SU-DHL-6 (cell line): Measurements from ENCODE around the gene SERPINA3.

Experiments
- H2AFZ ChIP-seq: fragments of 200-600 bp; sonication (generic); 2 replicates; pipeline ENCODE4 v1.6.1; 2014; ENCODE audit warnings: low read depth, mild to moderate bottlenecking, moderate library complexity, mixed read lengths, antibody characterized with exemption, low read length; ENCODE audit not compliant: severe bottlenecking
- H3F3A ChIP-seq: fragments of 200-600 bp; shearing (Covaris generic); 2 replicates; pipeline ENCODE4 v1.6.0; 2016; ENCODE audit warnings: antibody characterized with exemption, mild to moderate bottlenecking; ENCODE audit not compliant: insufficient read depth
- H3K27ac ChIP-seq: fragments of 200-600 bp; sonication (generic); 2 replicates; pipeline ENCODE4 v1.5.1; 2016; ENCODE audit warnings: low read depth, mild to moderate bottlenecking, low read length, moderate library complexity, mixed read lengths
- H3K27me3 ChIP-seq: fragments of 200-600 bp; sonication (generic), shearing (Covaris generic); 2 replicates; pipeline ENCODE4 v1.6.0; 2014; ENCODE audit warnings: mild to moderate bottlenecking, low read length
- H3K36me3 ChIP-seq: fragments of 200-600 bp; sonication (generic); 2 replicates; pipeline ENCODE4 v1.6.1; 2014; ENCODE audit warnings: mild to moderate bottlenecking, low read length, mixed read lengths
- H3K4me2 ChIP-seq: fragments of 300-600, 200-600 bp; shearing (Covaris generic), sonication (generic); 2 replicates; pipeline ENCODE4 v1.6.0; 2014; ENCODE audit warnings: low read length, low read depth, mild to moderate bottlenecking; ENCODE audit not compliant: poor library complexity, severe bottlenecking
- H3K4me3 ChIP-seq: fragments of 200-600 bp; sonication (generic); 2 replicates; pipeline ENCODE4 v1.5.1; 2014; ENCODE audit warnings: antibody characterized with exemption, low read length, mild to moderate bottlenecking, mixed read lengths; ENCODE audit not compliant: insufficient read depth, poor library complexity, severe bottlenecking
- H3K79me2 ChIP-seq: fragments of 200-600 bp; sonication (generic); 2 replicates; pipeline ENCODE4 v1.6.1; 2014; ENCODE audit warnings: mild to moderate bottlenecking, low read length, moderate library complexity; ENCODE audit not compliant: insufficient read depth
- H3K9ac ChIP-seq: fragments of 200-600 bp; sonication (generic); 2 replicates; pipeline ENCODE4 v1.7.0; 2014; ENCODE audit warnings: mild to moderate bottlenecking, low read length
- H3K9me2 ChIP-seq: fragments of 200-600 bp; sonication (generic); replicated peaks from 2 replicates; pipeline ENCODE4 v1.6.1; 2014; ENCODE audit warnings: low read length; ENCODE audit not compliant: insufficient read depth
- H3K9me3 ChIP-seq: fragments of 200-600 bp; sonication (generic); 2 replicates; pipeline ENCODE4 v1.6.1; 2014; ENCODE audit warnings: low read length, mixed read lengths; ENCODE audit not compliant: insufficient read depth
- H4K20me1 ChIP-seq: fragments of 200-600 bp; sonication (generic); 2 replicates; pipeline ENCODE4 v1.6.1; 2014; ENCODE audit warnings: low read depth, mild to moderate bottlenecking, antibody characterized with exemption, low read length, moderate library complexity, mixed read lengths
- EZH2phosphoT487 ChIP-seq: fragments of 200-600 bp; sonication (generic), shearing (Covaris generic); conservative IDR thresholded peaks from 2 replicates; pipeline ENCODE4 v1.6.1; 2018; ENCODE audit warnings: mild to moderate bottlenecking, antibody characterized with exemption, low read length, moderate library complexity, mixed read lengths
- TF ChIP-seq, protein P1 (sequence below): fragments of 200-600 bp; sonication (generic); IDR thresholded peaks from one replicate; pipeline ENCODE4 v1.5.1; 2017; ENCODE audit warnings: antibody characterized with exemption, mild to moderate bottlenecking, low read length, moderate library complexity; ENCODE audit not compliant: insufficient read depth, poor library complexity, severe bottlenecking

Gene SERPINA3

DNA sequence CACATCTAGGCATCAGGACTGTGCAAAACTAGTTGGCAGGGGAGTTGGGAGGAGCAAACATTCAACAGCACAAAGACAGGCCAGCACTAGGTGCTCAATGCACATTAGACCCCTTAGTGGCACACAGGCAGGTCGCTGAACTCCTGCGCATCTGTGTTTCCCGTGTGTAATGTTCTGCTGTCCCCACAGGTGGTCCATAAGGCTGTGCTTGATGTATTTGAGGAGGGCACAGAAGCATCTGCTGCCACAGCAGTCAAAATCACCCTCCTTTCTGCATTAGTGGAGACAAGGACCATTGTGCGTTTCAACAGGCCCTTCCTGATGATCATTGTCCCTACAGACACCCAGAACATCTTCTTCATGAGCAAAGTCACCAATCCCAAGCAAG, 11.2 kb downstream of the SERPINA3 start:
- H3K9me3 ChIP-seq, result peaks cover 5% of the 10 kb centered on the region; the same call in 1 of the 2 replicates
- no peaks in the 10 kb centered on the region for H3K36me3 ChIP-seq
- H2AFZ ChIP-seq, result no peak overlapping the region
- TF ChIP-seq, protein P1, sequence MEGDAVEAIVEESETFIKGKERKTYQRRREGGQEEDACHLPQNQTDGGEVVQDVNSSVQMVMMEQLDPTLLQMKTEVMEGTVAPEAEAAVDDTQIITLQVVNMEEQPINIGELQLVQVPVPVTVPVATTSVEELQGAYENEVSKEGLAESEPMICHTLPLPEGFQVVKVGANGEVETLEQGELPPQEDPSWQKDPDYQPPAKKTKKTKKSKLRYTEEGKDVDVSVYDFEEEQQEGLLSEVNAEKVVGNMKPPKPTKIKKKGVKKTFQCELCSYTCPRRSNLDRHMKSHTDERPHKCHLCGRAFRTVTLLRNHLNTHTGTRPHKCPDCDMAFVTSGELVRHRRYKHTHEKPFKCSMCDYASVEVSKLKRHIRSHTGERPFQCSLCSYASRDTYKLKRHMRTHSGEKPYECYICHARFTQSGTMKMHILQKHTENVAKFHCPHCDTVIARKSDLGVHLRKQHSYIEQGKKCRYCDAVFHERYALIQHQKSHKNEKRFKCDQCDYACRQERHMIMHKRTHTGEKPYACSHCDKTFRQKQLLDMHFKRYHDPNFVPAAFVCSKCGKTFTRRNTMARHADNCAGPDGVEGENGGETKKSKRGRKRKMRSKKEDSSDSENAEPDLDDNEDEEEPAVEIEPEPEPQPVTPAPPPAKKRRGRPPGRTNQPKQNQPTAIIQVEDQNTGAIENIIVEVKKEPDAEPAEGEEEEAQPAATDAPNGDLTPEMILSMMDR, result no peak
- no peak for TF ChIP-seq EZH2phosphoT487
- no peaks in the 10 kb centered on the region for H3K27me3 ChIP-seq
- H3K4me2 ChIP-seq, result no peak overlapping the region
- H3F3A ChIP-seq, result no peaks in the 10 kb centered on the region
- H3K27ac ChIP-seq, result no peak overlapping the region
- no peaks in the 10 kb centered on the region for H3K9me2 ChIP-seq
- no peaks in the 10 kb centered on the region for H3K79me2 ChIP-seq
- H4K20me1 ChIP-seq, result no peaks in the 10 kb centered on the region
- no peak overlapping the region for H3K9ac ChIP-seq
- H3K4me3 ChIP-seq, result no peak overlapping the region

DNA sequence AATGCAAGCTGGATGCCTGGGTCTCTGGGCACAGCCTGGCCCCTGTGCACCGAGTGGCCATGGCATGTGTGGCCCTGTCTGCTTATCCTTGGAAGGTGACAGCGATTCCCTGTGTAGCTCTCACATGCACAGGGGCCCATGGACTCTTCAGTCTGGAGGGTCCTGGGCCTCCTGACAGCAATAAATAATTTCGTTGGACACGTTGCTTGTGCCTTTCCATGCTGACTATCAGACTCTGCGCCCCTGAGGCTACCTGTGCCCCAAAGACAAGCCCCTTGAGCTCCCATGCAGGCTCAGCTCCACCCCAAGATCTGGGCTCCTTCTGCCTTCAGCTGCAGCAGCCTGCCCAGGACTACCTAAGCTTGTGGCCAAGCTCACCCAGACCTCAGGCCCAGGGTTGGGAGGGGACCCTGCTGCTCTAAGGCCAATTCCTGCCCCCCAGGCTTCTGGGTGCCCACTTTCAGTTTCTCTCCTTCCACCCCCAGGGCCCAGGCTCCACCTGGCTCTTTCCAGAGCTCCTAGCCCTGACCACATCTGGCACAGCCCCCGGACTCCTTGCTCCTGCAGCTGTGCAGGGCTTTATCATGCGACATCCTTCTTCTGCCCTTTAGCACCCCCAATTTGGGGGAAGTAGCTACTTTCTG, 11.8 kb downstream of the SERPINA3 start:
- Histone ChIP-seq H3K9me3 (no peaks in the 10 kb centered on the region), H4K20me1 (no peaks in the 10 kb centered on the region), H2AFZ (no peak overlapping the region), H3F3A (no peaks in the 10 kb centered on the region), H3K9ac (no peak overlapping the region), H3K9me2 (no peaks in the 10 kb centered on the region), H3K27ac (no peak overlapping the region), H3K27me3 (no peaks in the 10 kb centered on the region), H3K79me2 (no peaks in the 10 kb centered on the region), H3K36me3 (no peaks in the 10 kb centered on the region), H3K4me3 (no peak overlapping the region), H3K4me2 (no peak overlapping the region)
- no peak for TF ChIP-seq EZH2phosphoT487
- TF ChIP-seq, protein P1, result no peak

DNA sequence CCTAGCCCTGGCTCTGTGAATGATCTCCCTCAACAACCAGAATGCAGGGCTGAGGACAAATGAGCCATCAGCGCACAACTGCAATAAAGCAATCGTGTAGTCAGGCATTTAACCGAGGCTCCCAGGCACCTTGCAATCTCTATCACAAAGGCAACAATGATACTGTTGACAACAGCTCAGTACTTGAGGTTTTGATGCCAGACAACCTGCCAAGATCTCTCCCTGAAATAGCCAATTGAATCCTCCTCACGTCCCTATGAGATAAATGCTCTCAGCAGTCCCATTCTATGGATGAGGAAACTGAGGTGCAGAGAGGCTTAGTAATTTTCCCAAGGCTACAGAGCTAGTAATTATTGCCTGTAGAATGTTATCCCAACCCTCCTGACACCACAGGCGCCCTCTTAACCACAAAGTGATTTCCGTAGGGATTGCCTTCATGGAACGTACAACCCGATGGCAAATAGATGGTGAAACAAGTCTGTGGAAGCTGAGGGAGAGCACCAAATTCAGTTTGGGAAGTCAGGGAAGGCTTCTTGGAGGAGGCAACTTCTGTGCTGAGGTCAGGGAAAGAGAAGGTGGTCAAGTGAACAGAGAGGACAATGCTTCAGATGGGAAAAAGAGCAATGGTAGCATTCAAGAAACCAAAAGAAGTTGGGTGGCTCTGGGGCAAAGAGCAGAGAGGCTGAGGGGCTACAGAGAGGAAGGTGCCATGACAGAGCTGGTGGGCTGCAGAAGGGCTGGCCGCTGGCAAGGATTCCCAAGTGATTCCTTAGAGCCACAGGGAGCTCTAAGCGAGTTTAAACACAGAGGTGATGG, 12.6 kb downstream of the SERPINA3 start:
- Histone ChIP-seq H3K4me2 (no peak overlapping the region), H3K9ac (no peak overlapping the region), H3K79me2 (no peaks in the 10 kb centered on the region), H3K9me2 (no peaks in the 10 kb centered on the region), H3K9me3 (no peaks in the 10 kb centered on the region), H3K36me3 (no peaks in the 10 kb centered on the region), H3F3A (no peaks in the 10 kb centered on the region), H3K27me3 (no peaks in the 10 kb centered on the region), H3K27ac (no peak overlapping the region), H4K20me1 (no peaks in the 10 kb centered on the region), H3K4me3 (no peak overlapping the region), H2AFZ (no peak overlapping the region)
- no peak for TF ChIP-seq EZH2phosphoT487
- TF ChIP-seq, protein P1, result no peak
